ENCODE measurements around the gene LIN7A.

DNA sequence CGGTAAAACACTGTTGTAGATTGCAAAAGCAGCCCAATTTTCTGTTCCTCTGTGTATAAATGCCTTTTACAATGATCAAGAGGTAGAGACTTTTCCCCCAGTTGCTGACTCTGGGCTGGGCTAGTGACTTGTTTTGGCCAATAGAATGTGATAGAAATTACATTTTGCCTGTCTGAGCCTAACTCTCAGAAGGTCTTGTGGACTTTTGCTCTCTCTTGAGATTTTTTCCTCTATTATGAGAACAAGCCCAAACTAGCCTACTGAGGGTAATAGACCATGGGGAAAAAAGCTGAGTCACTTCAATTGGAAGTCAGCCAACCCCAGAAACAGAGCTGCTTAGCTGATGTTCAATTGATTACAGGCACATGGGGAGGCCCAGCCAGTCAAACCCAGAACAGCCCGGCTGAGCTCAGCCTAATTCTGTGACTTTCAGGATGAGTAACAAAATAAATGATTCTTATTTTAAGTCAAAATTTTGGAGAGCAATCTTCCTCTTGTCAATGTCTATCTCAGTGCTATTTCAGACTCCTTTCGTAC is 159.7 kb downstream of the LIN7A start:
- no peak for TF ChIP-seq POLR2AphosphoS5 (IDR thresholded peaks at IDR 0.05)
- no peak for TF ChIP-seq POLR2A (IDR thresholded peaks at IDR 0.05)
- TF ChIP-seq, protein P1, sequence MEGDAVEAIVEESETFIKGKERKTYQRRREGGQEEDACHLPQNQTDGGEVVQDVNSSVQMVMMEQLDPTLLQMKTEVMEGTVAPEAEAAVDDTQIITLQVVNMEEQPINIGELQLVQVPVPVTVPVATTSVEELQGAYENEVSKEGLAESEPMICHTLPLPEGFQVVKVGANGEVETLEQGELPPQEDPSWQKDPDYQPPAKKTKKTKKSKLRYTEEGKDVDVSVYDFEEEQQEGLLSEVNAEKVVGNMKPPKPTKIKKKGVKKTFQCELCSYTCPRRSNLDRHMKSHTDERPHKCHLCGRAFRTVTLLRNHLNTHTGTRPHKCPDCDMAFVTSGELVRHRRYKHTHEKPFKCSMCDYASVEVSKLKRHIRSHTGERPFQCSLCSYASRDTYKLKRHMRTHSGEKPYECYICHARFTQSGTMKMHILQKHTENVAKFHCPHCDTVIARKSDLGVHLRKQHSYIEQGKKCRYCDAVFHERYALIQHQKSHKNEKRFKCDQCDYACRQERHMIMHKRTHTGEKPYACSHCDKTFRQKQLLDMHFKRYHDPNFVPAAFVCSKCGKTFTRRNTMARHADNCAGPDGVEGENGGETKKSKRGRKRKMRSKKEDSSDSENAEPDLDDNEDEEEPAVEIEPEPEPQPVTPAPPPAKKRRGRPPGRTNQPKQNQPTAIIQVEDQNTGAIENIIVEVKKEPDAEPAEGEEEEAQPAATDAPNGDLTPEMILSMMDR (IDR thresholded peaks at IDR 0.05), result no peak
